Stimulated activated CD8-positive, alpha-beta memory T cell treated with anti-CD3 and anti-CD28 coated beads, Interleukin-12 subunit alpha, Interleukin-12 subunit beta, amount 100 ng/mL, for 4 hours (primary cell): ENCODE measurements around the gene RXYLT1.
"Not testable (repeated sequence)": the region's sequence is repeated elsewhere in the genome, so short reads cannot be mapped to it uniquely, and the experiment has no call there.

Experiments used
- DNase-seq: peaks from one replicate; pipeline ENCODE4 v3.0.0-alpha.2; 2020; ENCODE audit warnings: low read depth

RXYLT1 gene, protein sequence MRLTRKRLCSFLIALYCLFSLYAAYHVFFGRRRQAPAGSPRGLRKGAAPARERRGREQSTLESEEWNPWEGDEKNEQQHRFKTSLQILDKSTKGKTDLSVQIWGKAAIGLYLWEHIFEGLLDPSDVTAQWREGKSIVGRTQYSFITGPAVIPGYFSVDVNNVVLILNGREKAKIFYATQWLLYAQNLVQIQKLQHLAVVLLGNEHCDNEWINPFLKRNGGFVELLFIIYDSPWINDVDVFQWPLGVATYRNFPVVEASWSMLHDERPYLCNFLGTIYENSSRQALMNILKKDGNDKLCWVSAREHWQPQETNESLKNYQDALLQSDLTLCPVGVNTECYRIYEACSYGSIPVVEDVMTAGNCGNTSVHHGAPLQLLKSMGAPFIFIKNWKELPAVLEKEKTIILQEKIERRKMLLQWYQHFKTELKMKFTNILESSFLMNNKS

DNA sequence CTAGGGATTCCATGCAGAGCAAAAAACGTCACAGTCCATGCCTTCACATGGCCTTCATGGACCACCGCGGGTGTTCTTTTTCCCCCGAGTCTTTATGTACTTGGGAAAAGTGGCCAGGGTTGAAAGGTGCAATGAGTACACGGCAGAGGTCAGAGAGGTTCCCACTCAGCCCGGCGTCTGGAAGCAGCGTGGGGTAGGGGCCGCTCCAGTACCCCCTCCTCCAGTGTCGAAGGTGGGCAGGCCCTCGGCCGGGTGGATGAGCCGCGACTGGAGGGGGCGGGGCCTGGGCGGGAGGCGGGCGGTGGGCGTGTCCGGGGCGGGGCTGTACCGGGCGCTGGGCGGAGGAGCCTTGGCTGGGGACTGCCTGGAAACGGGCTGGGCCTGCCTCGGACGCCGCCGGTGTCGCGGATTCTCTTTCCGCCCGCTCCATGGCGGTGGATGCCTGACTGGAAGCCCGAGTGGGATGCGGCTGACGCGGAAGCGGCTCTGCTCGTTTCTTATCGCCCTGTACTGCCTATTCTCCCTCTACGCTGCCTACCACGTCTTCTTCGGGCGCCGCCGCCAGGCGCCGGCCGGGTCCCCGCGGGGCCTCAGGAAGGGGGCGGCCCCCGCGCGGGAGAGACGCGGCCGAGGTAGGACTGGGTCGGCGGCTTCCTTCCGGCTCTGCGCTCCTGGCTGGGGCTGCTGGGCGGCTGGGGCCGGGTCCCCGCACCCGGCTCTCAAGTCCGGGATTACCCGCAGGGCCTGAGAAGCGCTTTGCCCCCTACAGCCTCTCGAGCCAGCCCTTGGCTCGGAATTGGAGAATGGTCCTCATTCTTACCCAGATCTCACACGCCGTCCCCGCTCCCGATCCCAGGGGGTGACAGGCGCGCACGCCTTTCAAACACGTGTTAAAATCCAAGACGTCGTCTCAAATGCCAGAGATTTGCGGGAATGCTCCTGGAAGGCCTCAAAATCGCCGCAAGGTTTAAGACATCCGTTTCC is at the start of gene RXYLT1:
Gene RXYLT1 (plus strand): TSS at position 412 of the 984 bp plus-strand sequence. CDS start 52 bp downstream, at position 464.
- peak; percentile 75 for DNase-seq

DNA sequence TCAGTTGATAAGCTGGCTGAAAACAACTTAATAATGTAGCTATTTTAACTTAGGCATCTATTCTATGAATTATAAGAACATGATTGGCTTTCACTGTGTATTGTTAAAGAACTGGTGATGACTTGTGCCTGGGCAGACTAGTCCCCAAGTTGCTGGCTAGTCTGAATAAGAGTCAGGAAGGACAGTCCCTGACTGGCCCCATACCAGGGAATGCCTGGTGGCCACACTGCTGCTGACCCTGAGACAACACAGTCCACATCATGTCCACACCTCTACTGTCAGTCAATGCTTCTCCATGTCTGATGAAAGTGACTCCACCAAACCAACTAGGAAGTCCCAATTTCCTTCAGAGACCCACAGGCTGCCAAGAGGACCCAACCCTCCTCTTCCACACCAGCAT is 46.9 kb upstream of the RXYLT1 start:
- not testable (repeated sequence) for DNase-seq

DNA sequence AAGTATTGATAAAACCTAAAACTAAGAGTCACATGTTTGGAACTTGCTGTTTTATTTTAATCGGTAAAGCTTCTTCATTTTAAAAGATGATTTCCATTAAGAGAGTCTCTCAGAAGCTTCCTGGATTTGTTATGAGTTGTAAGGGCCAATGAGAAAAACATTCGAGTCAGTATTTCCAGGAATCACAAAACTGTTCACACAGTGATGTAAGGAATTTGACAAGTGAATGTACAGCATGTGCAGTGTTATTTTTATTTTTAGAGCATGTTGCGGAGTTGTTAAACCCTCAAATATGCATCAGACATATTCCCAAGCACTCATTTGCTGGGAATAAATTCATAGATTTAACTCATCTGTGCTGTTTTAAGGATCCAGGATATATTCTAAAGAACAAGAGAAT is 46.1 kb upstream of the RXYLT1 start:
- DNase-seq, result not testable (repeated sequence)

DNA sequence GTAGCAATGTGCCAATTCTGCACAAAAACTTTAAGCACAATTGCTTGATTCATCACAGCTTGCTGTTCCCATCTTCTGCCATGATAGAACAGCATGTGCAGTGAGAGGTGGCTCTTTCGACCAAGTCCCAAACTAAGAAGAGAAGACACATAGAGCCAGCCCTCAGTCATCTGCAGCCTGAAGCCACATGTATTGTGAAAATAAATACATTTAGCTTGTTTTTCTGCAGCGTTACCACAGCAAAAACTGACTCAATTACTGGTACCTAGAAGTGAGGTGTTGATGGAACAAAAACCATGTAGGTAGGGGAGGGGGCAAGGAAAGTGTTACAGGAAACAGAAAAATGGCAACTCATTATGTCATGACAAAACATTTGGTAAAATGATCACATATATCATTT is 39.2 kb upstream of the RXYLT1 start:
- DNase-seq, result not testable (repeated sequence)

DNA sequence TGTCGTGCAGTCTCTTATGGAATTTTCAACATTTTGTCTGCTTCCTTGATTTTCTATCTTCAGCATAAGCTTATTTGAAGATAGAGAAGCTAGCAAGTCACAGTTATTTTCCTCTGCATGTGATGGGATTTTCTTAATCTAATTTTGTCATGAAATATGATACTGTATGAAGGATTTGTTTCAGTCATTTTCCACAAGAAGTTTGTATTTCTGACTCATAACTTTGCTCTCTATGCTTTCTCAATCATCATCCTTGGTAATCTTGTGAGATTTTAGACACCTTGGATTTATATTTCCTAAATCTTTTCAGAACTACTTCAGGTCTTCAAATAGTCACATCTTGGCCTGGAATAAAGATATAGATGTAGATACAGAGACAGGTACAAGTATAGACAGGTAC is 38.3 kb upstream of the RXYLT1 start:
- not testable (repeated sequence) for DNase-seq

DNA sequence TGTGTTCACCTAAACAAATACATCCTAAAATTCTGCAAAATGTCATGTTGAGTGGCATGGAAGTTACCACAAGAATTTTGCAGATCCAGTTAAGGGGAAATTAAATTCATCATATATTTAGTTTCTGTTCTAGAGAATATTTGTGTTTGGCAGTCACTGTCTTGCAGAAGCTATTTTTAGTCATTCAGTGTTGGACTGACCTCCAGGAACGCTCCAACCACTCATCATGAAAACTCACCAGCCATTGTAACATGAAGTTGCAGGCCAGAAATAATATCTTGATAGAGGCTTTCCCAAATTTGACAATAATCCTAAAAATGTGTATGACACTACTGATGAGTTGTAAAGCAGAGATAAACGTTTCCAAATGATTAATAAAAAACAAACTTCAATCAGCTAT is 35.6 kb upstream of the RXYLT1 start:
- not testable (repeated sequence) for DNase-seq

DNA sequence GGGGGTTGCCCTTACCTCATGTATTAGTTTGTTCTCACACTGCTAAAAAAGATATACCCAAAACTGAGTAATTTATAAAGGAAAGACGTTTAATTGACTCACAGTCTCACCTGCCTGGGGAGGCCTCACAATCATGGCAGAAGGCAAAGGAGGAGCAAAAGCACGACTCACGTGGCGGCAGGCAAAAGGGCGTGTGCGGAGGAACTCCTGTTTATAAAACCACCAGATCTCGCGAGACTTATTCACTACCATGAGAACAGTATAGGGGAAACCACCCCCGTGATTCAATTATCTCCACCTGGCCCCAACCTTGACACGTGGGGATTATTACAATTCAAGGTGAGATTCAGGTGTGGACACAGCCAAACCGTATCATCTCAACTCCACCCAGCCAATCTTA is 33.2 kb upstream of the RXYLT1 start:
- DNase-seq, result not testable (repeated sequence)

DNA sequence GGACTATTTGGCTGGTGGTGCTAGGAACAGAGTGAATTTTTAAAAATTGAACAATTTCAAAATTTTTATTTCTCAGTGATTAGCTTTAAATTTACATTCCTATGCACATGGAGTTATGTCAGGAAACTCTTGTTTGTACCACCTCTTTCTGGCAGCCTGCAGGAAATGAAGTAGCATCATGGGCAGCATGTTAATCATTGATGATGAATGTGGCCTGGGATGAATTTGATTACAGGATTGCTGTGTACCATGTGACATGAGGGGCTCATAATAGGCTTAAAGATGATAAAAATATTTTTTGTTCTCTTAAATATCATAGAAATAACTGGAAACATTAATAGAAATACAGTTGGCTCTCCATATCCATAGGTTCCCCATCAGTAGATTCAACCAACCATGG is 32.6 kb upstream of the RXYLT1 start:
- not testable (repeated sequence) for DNase-seq

DNA sequence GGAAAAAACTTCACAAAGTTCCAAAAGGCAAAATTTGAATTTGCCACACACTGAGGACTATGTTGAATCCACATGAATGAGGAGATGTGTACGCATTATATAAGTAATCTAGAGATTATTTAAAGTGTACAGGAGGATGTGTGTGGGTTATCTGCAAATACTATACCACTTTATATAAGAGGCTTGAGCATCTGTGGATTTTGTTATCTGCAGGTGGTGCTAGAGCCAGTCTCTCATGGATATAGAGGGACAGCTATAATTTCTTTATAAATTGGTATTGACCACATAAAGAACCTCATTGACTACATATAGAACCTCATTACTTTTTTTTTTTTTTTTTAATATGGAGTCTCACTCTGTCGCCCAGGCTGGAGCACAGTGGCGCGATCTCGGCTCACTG is 32.2 kb upstream of the RXYLT1 start:
- DNase-seq, result no peak

DNA sequence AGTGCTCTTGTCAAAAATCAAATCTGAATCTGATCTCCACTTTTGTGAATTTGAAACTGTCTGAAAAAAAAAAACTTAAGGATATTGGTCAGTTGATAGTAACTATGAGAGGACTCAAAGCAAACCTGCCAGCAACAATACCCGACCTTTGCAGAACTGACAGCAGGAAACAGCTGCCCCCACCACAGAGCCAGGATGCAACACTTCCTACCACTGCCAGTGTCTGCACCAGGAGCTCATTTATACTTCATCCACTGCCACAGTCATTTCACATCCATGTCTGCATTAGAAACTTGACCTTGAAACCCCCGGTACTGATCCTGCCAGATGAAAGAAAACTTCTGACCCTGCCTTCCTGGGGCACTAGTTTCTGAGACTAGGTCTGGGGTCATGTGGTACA is 27.4 kb upstream of the RXYLT1 start:
- no peak for DNase-seq

DNA sequence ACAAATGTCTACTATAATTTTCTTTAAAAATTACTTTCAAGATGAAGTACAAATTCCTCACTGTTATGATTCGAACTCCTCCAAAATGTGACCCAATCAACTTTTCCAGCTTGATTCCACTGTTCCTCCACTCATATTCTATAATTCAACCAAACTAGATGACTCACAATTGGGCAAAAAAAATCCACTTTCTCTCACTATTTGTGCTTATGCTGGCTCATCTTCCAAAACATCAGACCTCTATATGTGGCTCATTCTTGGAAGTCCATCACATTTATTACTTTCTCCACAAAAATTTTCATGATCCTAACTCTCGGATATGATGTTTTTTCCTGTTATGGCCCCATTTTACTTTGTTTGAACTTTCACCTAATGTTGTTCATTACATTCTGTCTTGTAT is 26.9 kb upstream of the RXYLT1 start:
- no peak for DNase-seq

DNA sequence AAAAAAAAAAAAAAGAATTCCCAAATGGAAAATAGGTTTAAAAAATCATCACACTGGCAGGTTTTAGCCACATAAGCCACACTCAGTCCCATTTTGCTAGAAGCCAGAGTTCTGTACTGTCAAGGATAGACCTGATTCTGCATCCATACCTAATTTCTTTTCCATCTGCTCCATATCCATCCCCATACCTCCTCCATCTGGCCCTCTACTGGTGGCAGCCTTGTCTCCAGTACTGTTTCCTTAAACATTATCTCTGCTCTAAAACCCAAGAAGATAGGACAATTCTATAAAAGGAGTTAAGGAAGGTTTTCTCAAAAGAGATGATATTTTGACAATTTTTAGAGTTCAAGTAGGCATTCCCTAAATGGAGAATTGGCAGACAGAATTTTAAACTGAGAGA is 26.0 kb upstream of the RXYLT1 start:
- no peak for DNase-seq

DNA sequence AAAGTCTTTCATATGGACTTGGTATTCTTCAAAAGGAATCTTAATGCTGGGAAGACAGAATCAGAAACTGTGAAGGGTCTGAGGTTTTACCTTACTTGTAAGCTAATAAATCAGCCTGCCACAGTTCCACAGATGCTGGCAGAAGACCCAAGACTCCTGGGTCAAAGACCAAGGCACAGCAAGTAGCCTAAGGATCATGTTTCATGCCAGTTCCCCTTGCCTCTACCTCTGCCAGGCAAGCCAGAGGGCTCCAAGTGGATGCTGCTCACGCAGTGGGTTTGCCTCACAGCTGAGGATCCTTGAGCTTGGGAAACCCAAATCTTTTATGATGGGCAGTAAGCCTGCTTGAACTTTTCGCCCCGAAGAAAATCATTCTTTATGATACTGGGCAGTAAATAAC is 15.2 kb upstream of the RXYLT1 start:
- no peak for DNase-seq

DNA sequence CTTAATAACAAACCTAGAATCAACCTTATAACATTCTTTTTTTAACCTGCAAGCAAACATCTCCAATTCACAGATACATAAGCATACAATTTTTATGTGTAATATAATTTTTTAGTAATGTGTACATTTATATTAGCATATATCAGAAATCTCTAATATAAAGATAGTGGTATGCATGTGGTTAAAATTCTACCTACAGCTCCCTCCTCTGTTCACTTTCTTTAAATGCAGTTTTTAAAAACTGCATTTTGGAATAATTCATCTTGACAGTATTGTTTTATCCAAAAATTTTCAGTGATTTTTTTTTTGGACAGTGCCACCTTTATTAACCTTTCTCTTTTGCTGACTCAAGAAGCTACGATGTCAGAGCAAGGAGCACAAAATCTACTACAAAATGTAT is 13.2 kb upstream of the RXYLT1 start:
- DNase-seq, result no peak

DNA sequence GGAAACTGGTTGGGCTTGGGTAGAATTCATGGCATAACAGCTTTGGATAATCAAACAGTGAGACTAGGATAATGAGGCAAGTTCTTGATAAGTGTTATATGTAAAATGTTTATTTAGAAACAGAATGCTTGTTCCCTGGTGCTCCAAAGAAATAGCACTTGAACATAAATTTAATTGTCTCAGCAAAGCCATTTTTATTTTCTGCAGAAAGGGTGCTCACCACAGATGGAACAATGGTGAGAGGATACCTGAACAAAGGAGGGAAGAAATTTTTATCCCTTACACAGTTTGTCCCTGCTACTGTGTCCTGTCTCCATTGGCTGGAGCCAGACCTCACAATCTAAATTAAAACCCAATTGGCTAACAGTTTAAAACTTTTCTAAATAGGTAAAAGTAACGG is 9.3 kb upstream of the RXYLT1 start:
- DNase-seq, result no peak

DNA sequence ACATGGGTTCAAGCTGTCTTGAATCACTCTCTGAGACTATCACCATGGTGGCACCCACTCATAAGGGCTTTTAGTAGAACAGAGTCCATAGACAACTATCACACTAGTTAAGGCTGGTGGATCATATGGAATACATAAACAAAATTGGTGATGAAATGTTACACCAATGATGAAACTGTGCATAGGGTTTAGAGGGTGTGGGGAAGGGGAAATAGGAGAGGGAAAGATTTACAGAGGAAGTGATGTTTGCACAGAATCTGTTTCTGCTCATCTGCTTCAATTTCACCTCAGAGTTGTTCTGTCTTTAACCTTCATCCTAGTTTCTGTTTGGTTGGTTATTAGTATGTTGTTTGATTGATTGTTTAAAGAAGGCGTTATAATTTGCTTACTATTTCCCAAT is 2.4 kb upstream of the RXYLT1 start:
- DNase-seq, result no peak

DNA sequence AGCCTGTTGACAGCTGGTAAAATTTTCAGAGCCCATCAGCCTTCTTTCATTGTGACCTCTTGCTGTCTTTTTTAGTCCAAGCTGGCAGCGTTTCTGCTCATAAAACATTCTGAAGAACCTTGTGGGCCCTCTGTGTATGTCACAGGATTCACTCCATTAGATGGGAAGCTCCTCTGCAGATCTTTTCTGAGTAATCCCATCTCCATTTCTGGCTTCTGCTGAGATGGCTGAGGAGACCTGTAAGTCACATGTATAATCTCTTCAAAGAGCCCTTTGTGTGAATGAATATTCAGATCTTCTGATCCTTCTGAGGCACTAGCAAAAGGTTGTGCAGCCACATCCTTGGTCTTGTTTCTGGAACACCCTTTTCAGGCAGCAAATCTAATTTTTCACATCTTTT is 2.8 kb downstream of the RXYLT1 start:
- no peak for DNase-seq

DNA sequence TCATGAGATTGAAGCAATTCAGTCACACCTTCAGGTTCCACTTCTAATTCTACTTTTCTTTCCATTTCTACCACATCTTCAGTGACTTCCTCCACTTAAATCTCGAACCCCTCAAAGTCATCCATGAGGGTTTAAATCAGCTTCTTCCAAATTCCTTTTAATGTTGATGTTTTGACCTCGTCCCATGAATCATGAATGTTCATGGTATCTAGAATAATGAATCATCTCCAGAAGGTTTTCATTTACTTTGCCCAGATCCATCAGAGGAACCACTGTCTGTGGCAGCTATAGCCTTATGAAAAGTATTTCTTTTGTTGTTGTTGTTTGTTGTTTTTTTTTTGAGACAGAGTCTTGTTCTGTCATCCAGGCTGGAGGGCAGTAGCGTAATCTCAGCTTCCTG is 7.6 kb downstream of the RXYLT1 start:
- DNase-seq, result no peak

DNA sequence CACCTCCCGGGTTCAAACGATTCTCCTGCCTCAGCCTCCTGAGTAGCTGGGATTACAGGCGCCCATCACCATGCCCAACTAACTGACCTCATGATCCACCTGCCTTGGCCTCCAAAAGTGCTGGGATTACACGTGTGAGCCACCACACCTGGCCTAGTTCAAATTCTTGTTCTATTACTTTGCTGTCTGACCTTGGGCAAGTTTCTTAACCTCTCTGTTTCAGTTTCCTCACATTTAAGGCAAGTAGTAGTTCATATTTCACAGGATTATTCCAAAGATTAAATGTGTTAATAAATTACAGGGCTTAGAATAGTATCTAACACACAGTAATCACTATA is 10.9 kb downstream of the RXYLT1 start:
- DNase-seq, result no peak

DNA sequence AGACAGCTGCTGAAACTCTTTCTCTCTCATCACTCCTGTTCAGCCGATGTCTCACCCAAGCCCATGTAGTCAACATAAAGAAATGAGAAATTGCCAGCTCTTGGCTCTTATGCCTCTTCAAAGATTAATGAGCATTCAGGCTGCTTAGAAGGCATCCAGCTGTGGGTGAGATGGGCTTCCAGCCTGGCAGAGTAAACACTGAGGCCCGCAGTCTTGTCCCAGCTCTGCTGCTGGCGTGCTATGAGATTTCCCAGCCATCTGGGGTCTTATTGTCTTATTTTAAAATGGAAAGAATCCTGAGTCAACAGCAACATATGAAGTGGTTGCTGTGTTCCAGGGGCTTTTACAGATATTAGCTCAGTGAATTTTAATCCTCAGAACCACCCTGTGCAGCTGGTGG is 12.6 kb downstream of the RXYLT1 start:
- no peak for DNase-seq

DNA sequence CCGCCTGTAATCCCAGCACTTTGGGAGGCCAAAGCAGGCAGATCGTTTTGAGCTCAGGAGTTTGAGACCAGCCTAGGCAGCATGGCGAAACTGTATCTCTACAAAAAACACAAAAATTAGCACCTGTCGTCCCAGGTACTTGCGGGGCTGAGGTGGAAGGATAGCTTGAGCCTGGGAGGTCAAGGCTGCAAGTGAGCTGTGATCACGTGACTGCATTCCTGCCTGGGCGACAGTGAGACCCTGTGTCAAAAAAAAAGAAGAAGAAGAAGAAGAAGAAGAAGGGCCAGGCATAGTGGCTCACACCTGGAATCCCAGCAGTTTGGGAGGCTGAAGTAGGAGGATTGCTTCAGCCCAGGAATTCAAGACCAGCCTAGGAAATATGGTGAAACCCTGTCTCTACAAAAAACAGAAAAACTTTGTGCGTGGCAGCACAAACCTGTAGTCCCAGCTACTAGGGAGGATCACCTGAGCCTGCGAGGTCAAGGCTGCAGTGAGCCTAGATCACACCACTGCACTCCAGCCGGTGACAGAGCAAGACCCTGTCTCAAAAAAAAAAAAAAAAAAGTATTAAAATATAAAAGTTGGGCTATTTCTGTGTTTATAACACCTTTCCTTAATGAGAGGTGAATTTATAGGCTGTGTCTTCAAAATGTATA is 15.5 kb downstream of the RXYLT1 start:
- no peak for DNase-seq

DNA sequence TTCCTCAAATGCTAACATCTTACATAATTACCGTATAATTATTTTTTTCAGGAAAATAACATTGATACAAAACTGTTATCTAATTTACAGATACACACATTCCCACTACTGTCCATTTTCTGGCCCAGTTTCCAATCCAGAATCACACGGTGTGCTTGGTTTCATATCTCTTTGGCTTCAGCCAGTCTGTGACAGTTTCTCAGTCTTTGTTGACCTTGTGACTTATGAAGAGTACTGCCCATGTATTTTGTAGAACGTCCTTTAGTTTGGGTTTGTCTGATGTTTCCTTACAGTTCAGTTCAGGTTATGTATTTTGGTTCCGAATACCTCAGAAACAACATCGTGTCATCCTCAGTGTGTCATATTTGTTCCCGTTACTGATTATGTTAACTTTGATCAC is 16.2 kb downstream of the RXYLT1 start:
- no peak for DNase-seq
